Fibroblast of villous mesenchyme (primary cell): Measurements from ENCODE around the gene BPIFB2. TPM values are rescaled to one million over a fixed set of nuclear protein-coding genes. Genes with fewer than 3 reads are reported as not detected.

ENCODE experiments used
- DNase-seq: peaks from one replicate; pipeline ENCODE4 v3.0.0-alpha.2; 2010; ENCODE audit warnings: low read depth
- H3K4me3 ChIP-seq: 2 replicates; pipeline ENCODE4 v1.5.1; 2011; ENCODE audit warnings: low read depth, mild to moderate bottlenecking, low read length
- total RNA-seq: library from RNA; depleted of rRNA; stranded (reverse); fragments of >200 nt; gene quantifications from 2 replicates; pipeline ENCODE4 v1.2.3, GENCODE V29; 2012
- TF ChIP-seq, protein P1 (sequence below): IDR thresholded peaks from 2 replicates; pipeline ENCODE4 v1.5.1; 2012; ENCODE audit warnings: low read depth, mild to moderate bottlenecking, low read length; ENCODE audit not compliant: insufficient read depth

BPIFB2 gene
- total RNA-seq, 1 donor = not detected

- TF ChIP-seq, protein P1, sequence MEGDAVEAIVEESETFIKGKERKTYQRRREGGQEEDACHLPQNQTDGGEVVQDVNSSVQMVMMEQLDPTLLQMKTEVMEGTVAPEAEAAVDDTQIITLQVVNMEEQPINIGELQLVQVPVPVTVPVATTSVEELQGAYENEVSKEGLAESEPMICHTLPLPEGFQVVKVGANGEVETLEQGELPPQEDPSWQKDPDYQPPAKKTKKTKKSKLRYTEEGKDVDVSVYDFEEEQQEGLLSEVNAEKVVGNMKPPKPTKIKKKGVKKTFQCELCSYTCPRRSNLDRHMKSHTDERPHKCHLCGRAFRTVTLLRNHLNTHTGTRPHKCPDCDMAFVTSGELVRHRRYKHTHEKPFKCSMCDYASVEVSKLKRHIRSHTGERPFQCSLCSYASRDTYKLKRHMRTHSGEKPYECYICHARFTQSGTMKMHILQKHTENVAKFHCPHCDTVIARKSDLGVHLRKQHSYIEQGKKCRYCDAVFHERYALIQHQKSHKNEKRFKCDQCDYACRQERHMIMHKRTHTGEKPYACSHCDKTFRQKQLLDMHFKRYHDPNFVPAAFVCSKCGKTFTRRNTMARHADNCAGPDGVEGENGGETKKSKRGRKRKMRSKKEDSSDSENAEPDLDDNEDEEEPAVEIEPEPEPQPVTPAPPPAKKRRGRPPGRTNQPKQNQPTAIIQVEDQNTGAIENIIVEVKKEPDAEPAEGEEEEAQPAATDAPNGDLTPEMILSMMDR = no peak
- no peak overlapping the region for H3K4me3 ChIP-seq
- no peak for DNase-seq
These were observed 17.3 kb downstream of the BPIFB2 start for GRCh38 chr20:33024609-33025317.

DNA sequence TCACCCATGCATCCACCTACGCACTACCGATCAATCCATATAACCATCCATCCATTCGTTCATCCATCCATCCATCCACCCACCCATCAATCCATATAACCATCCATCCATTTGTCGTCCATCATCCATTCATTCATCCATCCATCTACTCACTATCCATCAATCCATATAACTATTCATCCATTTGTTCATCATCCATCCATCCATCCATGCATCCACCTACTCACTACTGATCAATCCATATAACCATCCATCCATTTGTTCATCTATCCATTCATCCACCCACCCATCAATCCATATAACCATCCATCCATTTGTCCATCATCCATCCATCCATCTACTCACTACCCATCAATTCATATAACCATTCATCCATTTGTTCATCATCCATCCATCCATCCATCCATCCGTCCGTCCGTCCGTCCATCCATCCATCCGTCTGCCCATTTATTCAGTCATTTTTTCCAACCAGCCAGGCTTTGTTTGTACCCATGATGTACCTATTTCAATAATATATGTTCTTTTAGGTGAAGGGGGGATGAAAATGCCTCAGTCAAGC, 17.9 kb downstream of the BPIFB2 start:
- no peak for DNase-seq
- no peak overlapping the region for H3K4me3 ChIP-seq
- TF ChIP-seq, protein P1 = no peak

DNA sequence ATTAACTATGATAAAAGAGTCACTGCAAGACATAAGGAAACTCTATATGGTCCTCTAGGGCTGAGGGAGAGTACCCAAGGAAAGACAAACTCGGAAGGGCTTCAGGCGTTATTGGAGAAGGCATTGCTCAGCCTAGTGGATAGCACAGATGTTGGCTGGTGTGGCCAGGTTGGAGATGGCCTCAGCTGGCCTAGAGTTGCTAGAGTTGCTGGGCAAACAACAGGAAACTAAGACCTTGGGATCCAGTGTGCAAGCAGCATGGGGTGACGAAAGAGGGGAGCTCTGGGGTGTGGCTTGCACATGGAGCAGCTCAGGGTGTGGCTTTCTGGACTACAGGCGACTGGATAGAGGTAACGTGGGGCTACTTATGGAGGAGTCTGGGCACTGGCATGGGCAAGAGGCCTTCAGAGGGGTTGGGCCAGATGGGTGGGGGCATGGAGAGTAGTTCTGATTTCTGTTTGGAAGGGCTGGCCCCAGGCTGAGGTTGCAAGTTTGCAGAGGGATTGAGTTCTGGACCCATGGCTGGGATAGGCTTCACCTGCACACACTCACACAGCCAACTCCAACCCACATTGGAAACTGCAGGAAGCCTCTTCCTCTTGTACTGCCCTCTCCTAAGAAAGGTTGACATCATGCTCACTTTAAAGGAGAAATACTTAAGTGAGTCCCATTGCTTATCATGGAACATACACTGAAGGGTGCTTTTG, 18.7 kb downstream of the BPIFB2 start:
- DNase-seq = no peak
- TF ChIP-seq, protein P1 = no peak
- no peak overlapping the region for H3K4me3 ChIP-seq

GRCh38 chr20:33026779-33027759, 19.6 kb downstream of the BPIFB2 start:
- no peak overlapping the region for H3K4me3 ChIP-seq
- TF ChIP-seq, protein P1 = no peak
- no peak for DNase-seq

- DNase-seq = no peak
- H3K4me3 ChIP-seq = no peak overlapping the region
- TF ChIP-seq, protein P1 = no peak
These were observed 20.6 kb downstream of the BPIFB2 start for GRCh38 chr20:33027769-33028751.
